ENCODE measurements around the gene KLHL36. TPM values are rescaled to one million over a fixed set of nuclear protein-coding genes. Genes with fewer than 3 reads are reported as not detected.

The KLHL36 gene
- total and polyA plus RNA-seq, 10 donors, result 17.8 to 93.6 (median 66.9) TPM

DNA sequence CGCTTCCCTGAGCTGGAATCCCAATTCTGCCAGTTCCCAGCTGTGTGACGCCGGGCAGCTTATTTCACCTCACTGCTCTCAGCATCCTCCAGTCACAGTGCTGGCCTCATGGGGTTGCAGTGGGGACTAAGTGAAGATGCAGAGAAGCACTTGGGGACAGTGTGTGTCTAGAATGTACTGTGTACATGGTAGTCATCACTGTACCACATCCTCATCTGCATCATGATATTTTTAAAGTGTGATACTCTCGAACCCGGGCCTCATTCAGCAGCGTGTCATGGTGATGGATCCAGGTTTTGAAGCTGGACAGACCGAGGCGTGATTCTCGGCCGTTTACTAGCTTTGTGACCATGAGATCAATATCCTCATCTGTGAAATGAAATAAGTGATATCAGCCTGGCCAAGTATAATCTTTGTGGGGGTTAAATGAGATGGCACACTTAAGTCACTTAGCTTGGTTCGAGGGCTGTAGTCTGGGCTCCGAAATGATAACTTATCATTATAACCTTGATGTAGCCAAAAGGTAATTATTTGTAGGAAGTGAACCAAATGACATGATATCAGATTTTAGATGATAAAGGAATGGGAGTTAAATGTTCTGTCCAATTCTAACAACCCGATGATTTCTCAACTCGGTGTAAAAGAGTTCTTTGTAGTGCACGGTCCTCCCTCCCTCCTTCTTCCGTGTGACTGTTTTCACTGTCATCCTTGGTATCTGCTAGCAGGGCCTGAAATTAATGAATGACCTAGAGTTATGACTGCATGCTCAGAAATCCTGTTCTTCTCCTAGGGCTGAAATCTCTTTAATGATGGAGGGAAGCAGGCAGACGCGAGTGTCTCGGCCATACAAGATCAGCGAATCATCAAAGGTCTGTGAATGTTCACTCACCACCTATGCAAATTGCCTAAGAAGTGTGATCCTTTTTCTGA lies 2.0 kb downstream of the KLHL36 start:
- intact Hi-C loops (cut with DNase I; ENCODE audit: low total_unique reads), result no loop called here

DNA sequence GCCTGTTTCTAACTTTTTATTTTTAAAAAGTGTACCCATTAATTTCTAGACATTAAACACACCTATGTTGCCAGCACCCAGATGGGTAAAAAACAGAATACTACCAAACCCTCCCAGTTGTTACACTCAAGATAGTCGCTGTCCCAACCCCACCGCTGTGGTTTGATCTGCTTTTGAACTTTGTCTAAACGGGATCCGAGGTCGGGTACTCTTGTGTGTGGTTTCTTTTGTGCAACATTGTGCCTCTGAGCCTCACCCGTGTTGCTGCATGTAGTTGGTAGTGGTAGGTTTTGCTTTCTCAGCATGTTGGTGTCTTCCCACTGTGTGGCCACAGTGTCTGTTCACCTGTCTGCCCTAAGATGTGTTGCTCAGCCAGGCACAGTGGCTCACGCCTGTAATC lies 4.3 kb downstream of the KLHL36 start:
- intact Hi-C loops (cut with DNase I; ENCODE audit: low total_unique reads), result no loop called here
- H3K9me3 ChIP-seq, result no peaks in the 10 kb centered on the region
- peaks cover 23 to 94% (median 51%) of the 10 kb centered on the region in 6 donors for H3K4me1 ChIP-seq
- peaks cover 7 to 63% (median 54%) of the 10 kb centered on the region in 6 donors for H3K36me3 ChIP-seq
- no peaks in the 10 kb centered on the region for H3K27me3 ChIP-seq (replicated peaks in 1 of 7)
- TF ChIP-seq, protein P1, sequence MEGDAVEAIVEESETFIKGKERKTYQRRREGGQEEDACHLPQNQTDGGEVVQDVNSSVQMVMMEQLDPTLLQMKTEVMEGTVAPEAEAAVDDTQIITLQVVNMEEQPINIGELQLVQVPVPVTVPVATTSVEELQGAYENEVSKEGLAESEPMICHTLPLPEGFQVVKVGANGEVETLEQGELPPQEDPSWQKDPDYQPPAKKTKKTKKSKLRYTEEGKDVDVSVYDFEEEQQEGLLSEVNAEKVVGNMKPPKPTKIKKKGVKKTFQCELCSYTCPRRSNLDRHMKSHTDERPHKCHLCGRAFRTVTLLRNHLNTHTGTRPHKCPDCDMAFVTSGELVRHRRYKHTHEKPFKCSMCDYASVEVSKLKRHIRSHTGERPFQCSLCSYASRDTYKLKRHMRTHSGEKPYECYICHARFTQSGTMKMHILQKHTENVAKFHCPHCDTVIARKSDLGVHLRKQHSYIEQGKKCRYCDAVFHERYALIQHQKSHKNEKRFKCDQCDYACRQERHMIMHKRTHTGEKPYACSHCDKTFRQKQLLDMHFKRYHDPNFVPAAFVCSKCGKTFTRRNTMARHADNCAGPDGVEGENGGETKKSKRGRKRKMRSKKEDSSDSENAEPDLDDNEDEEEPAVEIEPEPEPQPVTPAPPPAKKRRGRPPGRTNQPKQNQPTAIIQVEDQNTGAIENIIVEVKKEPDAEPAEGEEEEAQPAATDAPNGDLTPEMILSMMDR (IDR thresholded peaks at IDR 0.05 in 8 of 11, conservative IDR thresholded peaks at IDR 0.05 in 3 of 11), result no peak
- TF ChIP-seq POLR2A (IDR thresholded peaks at IDR 0.05) (no peak), POLR2AphosphoS5 (IDR thresholded peaks at IDR 0.05) (no peak)
- H3K4me3 ChIP-seq, result no peak overlapping the region
- H3K27ac ChIP-seq, result no peak overlapping the region
- 60 to 79% (median 64%) methylated on average over 7 of the region's 7 CpGs for WGBS, 5 donors
- no peak for DNase-seq

More for the DNA sequence above, 2.0 kb downstream of the KLHL36 start:
- WGBS, 5 donors, result 88 to 96% (median 90%) methylated on average over 20 of the region's 20 CpGs
- Histone ChIP-seq H3K4me3 (peak overlapping the region in 1 of 8 donors; percentile 85), H3K27ac (peak overlapping the region in 1 of 8 donors; percentile 96), H3K27me3 (replicated peaks in 1 of 7) (no peaks in the 10 kb centered on the region), H3K4me1 (peaks cover 13 to 81% (median 34%) of the 10 kb centered on the region in 6 donors), H3K9me3 (no peaks in the 10 kb centered on the region), H3K36me3 (peaks cover 0 to 50% (median 44%) of the 10 kb centered on the region in 6 donors)
- no peak for DNase-seq
- TF ChIP-seq POLR2AphosphoS5 (IDR thresholded peaks at IDR 0.05) (no peak), POLR2A (IDR thresholded peaks at IDR 0.05) (no peak)
- TF ChIP-seq, protein P1 (IDR thresholded peaks at IDR 0.05 in 8 of 11, conservative IDR thresholded peaks at IDR 0.05 in 3 of 11), result no peak

DNA sequence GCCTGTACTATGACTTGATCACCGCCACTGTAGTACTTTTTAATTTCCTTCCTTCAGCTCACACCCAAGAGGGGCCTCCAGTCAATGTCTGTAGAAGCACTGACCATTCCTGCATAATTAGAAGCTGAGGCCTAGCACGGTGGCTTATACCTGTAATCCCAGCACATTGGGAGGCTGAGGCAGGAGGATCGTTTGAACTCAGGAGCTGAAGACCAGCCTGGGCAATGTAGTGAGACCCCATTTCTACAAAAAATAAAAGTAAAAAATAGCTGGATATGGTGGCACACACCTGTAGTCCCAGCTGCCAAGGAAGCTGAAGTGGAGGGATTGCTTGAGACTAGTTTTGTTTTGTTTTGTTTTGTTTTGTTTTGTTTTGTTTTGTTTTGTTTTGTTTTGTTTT lies 5.9 kb downstream of the KLHL36 start:
- TF ChIP-seq POLR2A (IDR thresholded peaks at IDR 0.05) (no peak), POLR2AphosphoS5 (IDR thresholded peaks at IDR 0.05) (no peak)
- TF ChIP-seq, protein P1 (IDR thresholded peaks at IDR 0.05 in 8 of 11, conservative IDR thresholded peaks at IDR 0.05 in 3 of 11), result no peak
- Histone ChIP-seq H3K4me1 (peaks cover 18 to 95% (median 41%) of the 10 kb centered on the region in 6 donors), H3K36me3 (peaks cover 7 to 80% (median 70%) of the 10 kb centered on the region in 6 donors), H3K27ac (no peak overlapping the region), H3K9me3 (no peaks in the 10 kb centered on the region), H3K27me3 (replicated peaks in 1 of 7) (no peaks in the 10 kb centered on the region), H3K4me3 (no peak overlapping the region)
- intact Hi-C loops (cut with DNase I; ENCODE audit: low total_unique reads), result no loop called here
- no peak for DNase-seq
- 83 to 94% (median 88%) methylated on average over 3 of the region's 3 CpGs for WGBS, 5 donors

DNA sequence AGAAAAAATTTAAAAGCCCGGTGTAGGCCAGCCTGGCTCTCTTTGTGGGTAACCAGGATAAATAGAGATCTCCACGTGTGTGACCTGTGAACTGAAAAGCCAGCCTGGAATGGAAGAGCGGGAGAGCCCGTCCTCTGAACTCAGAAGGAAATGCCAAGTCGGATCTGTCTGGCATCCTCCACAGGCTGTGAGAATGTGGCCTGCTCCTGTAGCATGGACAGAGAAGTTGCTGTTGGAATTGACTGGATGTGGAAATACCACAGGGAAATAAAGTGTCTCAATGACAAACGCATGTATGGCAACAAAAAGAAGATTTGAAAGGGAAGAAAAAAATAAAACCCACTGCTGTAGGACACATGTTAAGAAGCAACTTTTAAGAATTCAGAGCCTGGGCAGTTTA lies 6.7 kb downstream of the KLHL36 start:
- no peak for DNase-seq
- Histone ChIP-seq H3K27ac (peak overlapping the region in 2 of 8 donors; percentile 57 to 78), H3K36me3 (peaks cover 7 to 88% (median 78%) of the 10 kb centered on the region in 6 donors), H3K4me3 (no peak overlapping the region), H3K4me1 (peaks cover 14 to 87% (median 34%) of the 10 kb centered on the region in 6 donors), H3K27me3 (replicated peaks in 1 of 7) (no peaks in the 10 kb centered on the region), H3K9me3 (no peaks in the 10 kb centered on the region)
- 60 to 72% (median 61%) methylated on average over 6 of the region's 6 CpGs for WGBS, 5 donors
- TF ChIP-seq POLR2AphosphoS5 (IDR thresholded peaks at IDR 0.05) (no peak), POLR2A (IDR thresholded peaks at IDR 0.05) (no peak)
- TF ChIP-seq, protein P1 (IDR thresholded peaks at IDR 0.05 in 8 of 11, conservative IDR thresholded peaks at IDR 0.05 in 3 of 11), result no peak
- intact Hi-C loops (cut with DNase I; ENCODE audit: low total_unique reads), result no loop called here

Measured in spleen (tissue), 11 donors.